ENCODE measurements around the gene FOXL3.

The FOXL3 gene

DNA sequence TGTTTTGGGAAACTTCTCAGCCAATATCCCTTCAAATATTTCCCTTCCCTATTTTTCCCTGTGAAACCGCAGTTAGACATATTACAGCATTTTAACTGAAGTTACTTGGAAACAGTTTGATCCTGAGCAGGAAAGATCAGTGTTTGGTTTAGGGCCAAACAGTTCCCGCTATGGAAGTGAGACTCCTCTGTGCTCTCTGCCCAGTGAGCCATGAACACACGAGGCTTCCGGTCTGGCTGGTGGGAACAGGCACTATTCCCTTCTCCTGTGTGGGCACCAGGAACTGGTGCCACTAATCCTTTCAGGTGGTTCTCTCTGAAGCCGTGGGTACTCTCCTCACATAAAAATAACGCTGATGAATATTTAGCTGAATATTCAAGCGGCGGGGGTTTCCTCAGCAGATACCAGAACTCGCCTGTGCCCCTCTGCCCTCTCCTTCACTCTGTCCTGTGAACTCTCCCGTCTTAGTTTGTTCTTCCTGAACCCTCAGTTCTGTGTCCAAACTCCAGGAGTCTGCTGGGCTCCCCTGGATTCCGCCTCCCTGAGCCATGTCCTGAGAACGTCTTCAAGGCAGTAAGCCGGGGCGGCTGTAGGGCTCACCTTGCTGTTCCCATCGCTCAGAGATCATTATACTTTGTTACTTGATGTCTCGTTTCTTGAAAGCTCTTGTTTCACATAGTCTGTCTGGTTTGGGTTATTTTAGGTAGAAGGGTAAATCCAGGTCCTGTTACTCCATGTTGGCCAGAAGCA, 25.7 kb downstream of the FOXL3 start:
- ChIA-PET CTCF (no interaction called here), POLR2A (no interaction called here)
- DNase-seq (ENCODE audit: extremely low spot score): no peak
- TF ChIP-seq FOXK2 (IDR thresholded peaks at IDR 0.05): no peak
- no peak for TF ChIP-seq FOXA1 (IDR thresholded peaks at IDR 0.05)
- TF ChIP-seq FOXM1 (IDR thresholded peaks at IDR 0.05; ENCODE audit: borderline replicate concordance): no peak
- no peak for TF ChIP-seq HDGF (IDR thresholded peaks at IDR 0.05; ENCODE audit: borderline replicate concordance)
- TF ChIP-seq ZNF384 (IDR thresholded peaks at IDR 0.05): no peak
- TF ChIP-seq, protein P1, sequence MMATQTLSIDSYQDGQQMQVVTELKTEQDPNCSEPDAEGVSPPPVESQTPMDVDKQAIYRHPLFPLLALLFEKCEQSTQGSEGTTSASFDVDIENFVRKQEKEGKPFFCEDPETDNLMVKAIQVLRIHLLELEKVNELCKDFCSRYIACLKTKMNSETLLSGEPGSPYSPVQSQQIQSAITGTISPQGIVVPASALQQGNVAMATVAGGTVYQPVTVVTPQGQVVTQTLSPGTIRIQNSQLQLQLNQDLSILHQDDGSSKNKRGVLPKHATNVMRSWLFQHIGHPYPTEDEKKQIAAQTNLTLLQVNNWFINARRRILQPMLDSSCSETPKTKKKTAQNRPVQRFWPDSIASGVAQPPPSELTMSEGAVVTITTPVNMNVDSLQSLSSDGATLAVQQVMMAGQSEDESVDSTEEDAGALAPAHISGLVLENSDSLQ (IDR thresholded peaks at IDR 0.05): no peak
- no peak for TF ChIP-seq ARNT (IDR thresholded peaks at IDR 0.05)
- no peak for TF ChIP-seq NFRKB (IDR thresholded peaks at IDR 0.05)
- no peak for TF ChIP-seq SP1 (IDR thresholded peaks at IDR 0.05)
- no peak for TF ChIP-seq ELF4 (IDR thresholded peaks at IDR 0.05)
- no peak for TF ChIP-seq TARDBP (IDR thresholded peaks at IDR 0.05)
- TF ChIP-seq BHLHE40 (IDR thresholded peaks at IDR 0.05; ENCODE audit: borderline replicate concordance): no peak
- TF ChIP-seq SUZ12 (IDR thresholded peaks at IDR 0.05): no peak
- TF ChIP-seq LEF1 (IDR thresholded peaks at IDR 0.05; ENCODE audit: borderline replicate concordance): no peak
- no peak for TF ChIP-seq L3MBTL2 (conservative IDR thresholded peaks at IDR 0.05)
- TF ChIP-seq CTBP1 (IDR thresholded peaks at IDR 0.05; ENCODE audit: borderline replicate concordance): no peak

DNA sequence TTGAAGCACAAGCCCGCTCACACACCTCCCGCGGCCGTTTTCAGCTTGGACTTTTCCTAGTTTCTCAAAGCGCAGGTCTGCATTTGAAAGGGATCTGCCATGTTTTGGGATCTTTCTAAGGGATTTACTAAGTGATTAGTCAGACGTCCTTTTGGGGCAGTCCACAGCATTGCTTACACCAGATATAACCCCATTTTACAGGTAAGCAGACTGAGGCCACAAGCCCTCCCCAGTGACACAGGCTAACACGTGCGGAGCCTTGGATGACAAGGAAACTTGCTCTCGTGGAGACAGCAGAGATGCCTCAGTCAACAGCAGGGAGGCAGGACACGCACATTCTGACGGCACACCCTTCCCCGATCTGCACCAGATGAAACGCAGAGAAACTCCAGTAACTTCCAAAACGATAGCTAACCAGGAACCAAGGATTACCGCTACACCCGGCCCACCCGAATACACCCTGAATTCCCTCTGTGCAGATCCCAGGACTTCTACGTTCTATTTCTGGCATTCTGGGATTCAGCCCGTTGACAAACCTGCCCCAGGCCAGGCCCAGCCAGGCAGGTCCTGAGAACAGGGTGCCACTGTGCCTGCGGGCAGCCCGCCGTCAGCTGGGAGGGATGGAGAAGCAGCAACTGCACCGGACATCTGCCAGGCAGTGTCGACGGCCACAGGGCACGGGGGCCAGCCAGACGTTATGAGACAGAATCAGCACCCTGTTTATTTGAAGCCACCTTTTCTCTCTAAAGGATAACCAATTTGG, 27.9 kb downstream of the FOXL3 start:
- CTCF ChIA-PET: no interaction called here
- no peak for DNase-seq (ENCODE audit: extremely low spot score)
- POLR2A ChIA-PET: no interaction called here
- TF ChIP-seq L3MBTL2 (conservative IDR thresholded peaks at IDR 0.05) (no peak), FOXA1 (IDR thresholded peaks at IDR 0.05) (no peak), NFRKB (IDR thresholded peaks at IDR 0.05) (no peak), FOXK2 (IDR thresholded peaks at IDR 0.05) (no peak), TARDBP (IDR thresholded peaks at IDR 0.05) (no peak), ELF4 (IDR thresholded peaks at IDR 0.05) (no peak), SP1 (IDR thresholded peaks at IDR 0.05) (no peak), SUZ12 (IDR thresholded peaks at IDR 0.05) (no peak), BHLHE40 (IDR thresholded peaks at IDR 0.05; ENCODE audit: borderline replicate concordance) (no peak), HDGF (IDR thresholded peaks at IDR 0.05; ENCODE audit: borderline replicate concordance) (no peak), ARNT (IDR thresholded peaks at IDR 0.05) (no peak)
- TF ChIP-seq, protein P1 (IDR thresholded peaks at IDR 0.05): no peak

GRCh38 chr7:318476-318875, 28.5 kb downstream of the FOXL3 start:
- TF ChIP-seq FOXK2 (IDR thresholded peaks at IDR 0.05) (no peak), SUZ12 (IDR thresholded peaks at IDR 0.05) (no peak), CTBP1 (IDR thresholded peaks at IDR 0.05; ENCODE audit: borderline replicate concordance) (no peak), L3MBTL2 (conservative IDR thresholded peaks at IDR 0.05) (no peak)
- POLR2A ChIA-PET: no interaction called here
- CTCF ChIA-PET: no interaction called here
- DNase-seq (ENCODE audit: extremely low spot score): no peak

DNA sequence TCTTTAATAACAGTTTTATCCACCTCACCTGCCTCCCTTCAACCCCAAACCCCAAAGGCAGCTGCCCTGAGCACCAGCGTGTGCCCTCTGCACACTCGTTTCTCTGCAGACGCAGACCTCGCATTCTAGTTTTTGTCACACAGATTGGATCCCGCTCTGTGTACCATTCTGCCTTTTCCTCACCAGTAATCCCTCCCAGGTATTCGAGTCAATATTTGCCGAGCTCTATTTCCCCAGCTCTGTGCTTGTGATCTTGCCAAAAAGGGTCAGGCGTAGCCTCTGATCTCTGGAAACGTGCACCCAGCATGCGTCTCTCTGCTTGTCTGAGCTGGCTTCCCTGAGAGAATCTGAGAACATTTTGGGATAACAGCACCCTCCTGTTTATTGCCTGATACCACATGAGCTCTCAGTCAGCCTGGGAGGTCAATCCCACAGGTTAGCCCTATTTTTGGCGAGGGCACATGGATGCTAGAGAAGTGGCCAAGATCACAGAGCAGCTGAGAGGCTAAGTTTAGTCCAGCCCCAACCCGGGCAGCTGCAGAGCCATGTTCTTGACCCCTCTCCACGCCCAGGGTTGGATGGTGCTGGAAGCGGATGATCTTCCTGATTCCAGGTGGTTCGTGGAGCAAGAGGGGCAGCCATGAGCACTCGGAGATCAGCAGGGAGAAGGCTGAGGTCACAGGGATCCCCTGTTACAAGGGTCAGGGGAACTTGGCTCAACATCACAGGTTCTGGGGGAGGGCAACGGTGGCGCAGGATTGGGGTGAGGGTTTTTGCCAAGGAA, 29.1 kb downstream of the FOXL3 start:
- ChIA-PET CTCF (no interaction called here), POLR2A (no interaction called here)
- TF ChIP-seq FOXM1 (IDR thresholded peaks at IDR 0.05; ENCODE audit: borderline replicate concordance) (no peak), FOXK2 (IDR thresholded peaks at IDR 0.05) (no peak), L3MBTL2 (conservative IDR thresholded peaks at IDR 0.05) (no peak), ZNF384 (IDR thresholded peaks at IDR 0.05) (no peak), ARNT (IDR thresholded peaks at IDR 0.05) (no peak), LEF1 (IDR thresholded peaks at IDR 0.05; ENCODE audit: borderline replicate concordance) (no peak)
- DNase-seq (ENCODE audit: extremely low spot score): no peak

- TF ChIP-seq HDGF (IDR thresholded peaks at IDR 0.05; ENCODE audit: borderline replicate concordance) (no peak), CTBP1 (IDR thresholded peaks at IDR 0.05; ENCODE audit: borderline replicate concordance) (no peak), NFRKB (IDR thresholded peaks at IDR 0.05) (no peak), FOXA1 (IDR thresholded peaks at IDR 0.05) (no peak), SP1 (IDR thresholded peaks at IDR 0.05) (no peak), BHLHE40 (IDR thresholded peaks at IDR 0.05; ENCODE audit: borderline replicate concordance) (no peak), ELF4 (IDR thresholded peaks at IDR 0.05) (no peak), ARNT (IDR thresholded peaks at IDR 0.05) (no peak), SUZ12 (IDR thresholded peaks at IDR 0.05) (no peak), FOXM1 (IDR thresholded peaks at IDR 0.05; ENCODE audit: borderline replicate concordance) (no peak), L3MBTL2 (conservative IDR thresholded peaks at IDR 0.05) (no peak), FOXK2 (IDR thresholded peaks at IDR 0.05) (no peak)
- TF ChIP-seq, protein P1 (IDR thresholded peaks at IDR 0.05): no peak
- ChIA-PET POLR2A (no interaction called here), CTCF (no interaction called here)
- DNase-seq (ENCODE audit: extremely low spot score): no peak
These were observed 30.3 kb downstream of the FOXL3 start for GRCh38 chr7:320297-320696.

Data from HEK293T (cell line).